Stimulated activated CD4-positive, alpha-beta T cell treated with anti-CD3 and anti-CD28 coated beads, Interleukin-2, amount 100 ng/mL, for 4 hours (primary cell): Measurements from ENCODE around the gene SIK3.
"Not testable (repeated sequence)": the region's sequence is repeated elsewhere in the genome, so short reads cannot be mapped to it uniquely, and the experiment has no call there.

Source experiments
- DNase-seq: peaks from one replicate; pipeline ENCODE4 v3.0.0-alpha.2; 2020; ENCODE audit warnings: low read depth

SIK3 gene

GRCh38 chr11:116823031-116823843 is 275.0 kb downstream of the SIK3 start, which contains the start of gene APOA4:
Gene APOA4, minus strand, starts transcription at chr11:116823304. Its CDS starts 113 bp downstream, at chr11:116823191.
- no peak for DNase-seq

GRCh38 chr11:116822575-116822974 is 275.7 kb downstream of the SIK3 start:
- no peak for DNase-seq

GRCh38 chr11:116821050-116821918 is 276.9 kb downstream of the SIK3 start:
- DNase-seq: no peak

DNA sequence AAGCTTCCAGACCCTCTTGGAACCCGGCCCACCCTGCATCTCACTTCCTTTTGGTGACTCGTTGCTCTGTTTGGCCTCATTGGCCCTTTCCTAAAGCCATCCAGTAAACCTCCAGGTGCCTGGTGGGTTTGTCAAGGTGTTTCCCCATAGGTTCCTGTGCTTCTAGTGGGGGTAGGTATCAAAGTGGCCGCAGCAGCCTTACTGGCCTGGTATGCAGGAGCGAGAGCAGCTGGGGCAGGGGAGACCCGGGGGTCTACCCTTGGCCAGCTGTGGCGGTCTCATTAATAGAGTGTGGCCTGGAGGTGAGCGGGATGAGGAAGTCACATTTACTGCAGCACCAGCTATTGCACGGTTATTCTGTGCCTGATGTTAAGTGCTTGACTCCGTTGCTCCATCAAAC is 279.2 kb downstream of the SIK3 start:
- DNase-seq: no peak

- no peak for DNase-seq
Observed at GRCh38 chr11:116814502-116814901, 283.7 kb downstream of the SIK3 start.

GRCh38 chr11:116813781-116814471 is 284.3 kb downstream of the SIK3 start:
- DNase-seq: no peak

DNA sequence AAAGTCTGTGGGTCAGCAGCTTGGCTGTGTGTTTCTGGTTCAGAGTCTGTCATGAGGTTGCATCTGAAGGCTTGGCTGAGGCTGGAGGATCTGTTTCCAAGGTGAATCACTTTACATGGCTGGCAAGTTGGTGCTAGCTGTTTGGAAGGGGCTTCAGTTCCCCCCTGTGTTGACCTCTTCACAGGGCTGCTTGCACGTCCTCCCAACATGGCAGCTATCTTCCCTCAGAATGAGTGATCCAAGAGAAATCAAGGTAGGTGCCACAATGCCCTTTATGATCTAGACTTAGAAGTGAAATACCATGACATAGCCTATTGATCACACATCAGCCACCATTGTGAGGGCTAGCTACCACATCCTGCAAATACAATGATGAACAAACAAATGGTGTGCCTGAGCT is 285.1 kb downstream of the SIK3 start:
- no peak for DNase-seq

DNA sequence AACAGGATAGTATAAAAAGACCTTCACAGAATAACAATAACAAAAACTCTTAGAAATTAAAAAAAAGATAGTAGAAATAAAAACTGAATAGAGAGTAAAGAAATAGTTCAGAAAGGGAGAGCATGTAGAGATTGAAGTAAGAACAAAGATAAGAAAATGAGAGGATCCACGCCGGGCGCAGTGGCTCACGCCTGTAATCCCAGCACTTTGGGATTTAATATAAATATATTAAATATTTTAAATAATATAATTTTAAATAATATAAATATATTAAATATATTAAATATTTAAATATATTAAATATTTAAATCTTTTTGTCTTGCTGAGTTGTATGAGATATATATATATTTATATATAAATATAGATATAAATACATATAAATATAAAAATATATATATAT is 286.1 kb downstream of the SIK3 start:
- DNase-seq: no peak

- no peak for DNase-seq
Observed at GRCh38 chr11:116811194-116811593, 287.0 kb downstream of the SIK3 start.

GRCh38 chr11:116808262-116809175 is 289.7 kb downstream of the SIK3 start:
- no peak for DNase-seq

DNA sequence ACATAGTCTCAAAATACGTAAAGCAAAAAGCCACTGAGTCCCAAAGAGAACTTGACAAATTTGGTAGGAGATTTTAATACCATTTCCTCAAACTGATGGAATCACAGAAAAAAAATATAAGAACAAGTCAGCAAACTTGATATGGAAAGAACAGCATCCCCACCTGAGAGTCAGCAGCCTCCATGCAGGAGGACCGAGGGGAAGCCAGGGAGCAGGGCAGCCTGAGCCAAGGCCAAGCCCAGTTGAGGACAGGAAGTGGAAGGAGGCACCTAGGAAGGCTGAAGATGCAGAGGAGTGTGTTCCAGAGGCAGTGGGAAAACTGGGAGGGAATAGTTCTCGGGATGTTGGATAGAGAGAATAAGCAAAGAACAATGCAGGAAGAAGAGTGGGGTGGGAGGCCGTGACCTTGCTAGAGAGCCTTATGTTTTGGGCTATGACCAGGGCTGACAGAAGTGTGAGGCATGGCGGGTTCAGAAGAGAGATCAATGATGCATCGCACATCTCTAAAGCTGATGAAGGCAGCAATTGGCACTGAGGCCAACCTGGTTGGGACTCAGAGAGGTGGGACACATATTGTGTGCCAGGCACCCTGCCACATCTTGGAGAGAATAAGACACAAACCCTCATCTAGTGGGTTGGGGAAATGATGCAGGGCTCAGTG is 290.5 kb downstream of the SIK3 start:
- no peak for DNase-seq

- no peak for DNase-seq
Observed at GRCh38 chr11:116804001-116804400, 294.2 kb downstream of the SIK3 start.

DNA sequence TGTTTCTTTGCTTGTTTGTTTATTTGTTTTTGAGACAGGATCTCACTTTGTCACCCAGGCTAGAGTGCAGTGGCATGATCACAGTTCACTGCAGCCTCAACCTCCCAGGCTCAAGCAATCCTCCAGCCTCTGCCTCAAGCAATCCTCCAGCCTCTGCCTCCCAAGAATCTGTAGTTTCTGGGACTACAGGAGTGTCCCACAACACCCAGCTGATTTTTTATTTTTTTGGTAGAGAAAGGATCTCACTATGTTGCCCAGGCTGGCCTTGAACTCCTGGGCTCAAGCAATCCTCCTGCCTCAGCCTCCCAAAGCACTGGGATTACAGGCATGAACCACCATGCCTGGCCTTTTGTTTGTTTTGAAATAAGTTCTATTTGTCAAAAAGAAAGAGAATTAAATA is 296.6 kb downstream of the SIK3 start:
- DNase-seq: not testable (repeated sequence)

DNA sequence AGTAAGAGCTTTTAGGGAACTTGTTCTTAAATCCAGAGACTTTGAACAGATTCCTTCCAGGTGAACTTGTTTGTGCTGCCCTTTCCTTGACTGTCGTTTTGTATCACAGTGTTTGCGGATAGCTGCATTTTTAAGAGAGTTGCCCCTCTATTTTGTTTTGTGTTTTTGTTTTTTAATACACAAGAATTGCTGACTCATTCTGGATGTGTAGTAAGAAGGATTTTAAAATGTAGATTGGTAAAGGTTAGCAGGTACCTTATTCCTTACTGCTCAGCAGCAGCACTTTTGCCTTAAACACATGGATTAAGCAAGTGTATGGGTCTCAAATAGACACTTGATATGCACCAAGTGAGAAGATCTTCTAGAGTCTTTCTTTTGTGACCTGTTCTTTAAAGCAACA is 297.6 kb downstream of the SIK3 start:
- DNase-seq: no peak

DNA sequence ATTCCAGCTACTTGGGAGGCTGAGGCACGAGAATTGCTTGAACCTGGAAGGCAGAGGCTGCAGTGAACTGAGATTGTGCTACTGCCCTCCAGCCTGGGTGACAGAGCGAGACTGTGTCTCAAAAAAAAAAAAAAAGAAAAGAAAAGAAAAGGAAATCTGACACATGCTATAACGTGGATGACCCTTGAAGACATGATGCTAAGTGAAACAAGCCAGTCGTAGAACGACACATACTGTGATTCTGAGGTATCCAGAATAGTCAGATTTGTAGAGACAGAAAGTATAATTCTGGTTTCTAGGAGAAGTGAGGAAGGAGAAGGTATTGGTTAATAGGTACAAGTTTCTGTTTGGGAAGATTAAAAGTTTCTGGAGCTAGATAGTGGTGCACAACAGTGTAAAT is 299.9 kb downstream of the SIK3 start:
- DNase-seq: no peak

DNA sequence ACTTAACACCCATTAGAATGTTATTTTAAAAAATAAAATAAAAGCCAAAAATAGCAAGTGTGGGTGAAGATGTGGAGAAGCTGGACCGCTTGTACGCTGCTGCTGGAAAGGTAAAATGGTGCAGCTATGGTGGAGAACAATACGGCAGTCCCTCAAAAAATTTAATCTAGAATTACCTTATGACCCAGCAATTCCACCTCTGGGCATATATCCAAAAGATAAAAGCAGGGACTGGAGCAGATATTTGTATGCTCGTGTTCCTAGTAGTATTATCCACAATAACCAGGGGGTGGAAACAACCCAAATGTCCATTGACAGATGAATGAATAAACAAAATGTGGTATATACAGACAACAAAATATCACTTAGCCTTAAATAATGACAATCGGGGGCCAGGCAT is 300.4 kb downstream of the SIK3 start:
- no peak for DNase-seq

- no peak for DNase-seq
Observed at GRCh38 chr11:116796548-116796947, 301.7 kb downstream of the SIK3 start.

DNA sequence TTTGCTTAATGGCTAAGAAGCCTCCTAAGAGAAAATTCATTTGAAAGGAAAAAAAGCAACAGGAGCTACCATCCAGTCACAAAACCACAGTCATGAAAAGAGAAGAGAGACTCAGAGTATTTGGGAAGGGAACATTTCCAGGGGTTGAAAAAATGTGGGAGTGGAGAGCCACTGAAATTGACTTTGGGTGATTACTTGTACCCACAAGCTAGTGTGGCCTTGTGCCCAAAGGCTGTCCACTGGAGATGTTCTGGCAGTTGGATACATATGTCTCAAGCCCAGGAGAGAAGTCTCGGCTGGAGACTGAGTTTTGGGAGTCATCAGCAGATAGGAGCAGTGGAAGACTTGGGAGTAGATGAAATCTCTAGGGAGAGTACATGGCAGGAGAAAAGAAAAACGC is 303.4 kb downstream of the SIK3 start:
- DNase-seq: no peak

- DNase-seq: no peak
Observed at GRCh38 chr11:116793772-116794097, 304.5 kb downstream of the SIK3 start.
